ENCODE results near the gene MDH1B.
"Not testable (repeated sequence)": the region's sequence is repeated elsewhere in the genome, so short reads cannot be mapped to it uniquely, and the experiment has no call there.

The MDH1B gene

DNA sequence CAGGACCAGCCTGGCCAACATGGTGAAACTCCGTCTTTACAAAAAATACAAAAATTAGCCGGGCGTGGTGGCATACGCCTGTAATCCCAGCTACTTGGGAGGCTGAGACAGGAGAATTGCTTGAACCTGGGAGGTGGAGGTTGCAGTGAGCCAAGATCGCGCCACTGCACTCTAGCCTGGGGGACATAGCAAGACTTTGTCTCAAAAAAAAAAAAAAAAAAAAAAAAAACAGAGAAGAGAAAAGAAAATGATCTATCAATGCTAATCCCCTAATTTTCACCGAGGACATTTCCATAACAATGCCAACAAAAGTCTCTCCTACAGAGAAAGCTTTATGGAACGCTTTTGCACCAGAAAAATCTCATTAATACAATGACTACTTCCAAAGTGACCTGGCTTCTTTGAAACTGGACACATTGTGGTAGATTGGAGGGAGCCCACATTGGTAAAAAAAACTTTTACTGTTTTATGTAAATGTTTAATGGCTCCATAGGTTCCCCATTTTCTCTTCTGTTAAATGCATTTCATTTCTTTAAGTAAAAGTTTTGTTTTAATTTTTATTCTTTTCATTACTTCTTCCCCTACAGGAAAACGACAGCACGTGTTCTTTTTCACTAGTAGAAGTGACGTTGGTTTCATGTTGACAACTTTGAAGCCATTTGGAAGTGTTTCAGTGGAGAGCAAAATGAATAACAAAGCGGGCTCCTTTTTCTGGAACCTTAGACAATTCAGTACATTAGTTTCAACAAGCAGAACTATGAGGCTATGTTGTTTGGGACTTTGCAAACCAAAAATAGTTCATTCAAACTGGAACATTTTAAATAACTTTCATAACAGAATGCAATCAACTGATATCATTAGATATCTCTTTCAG is 1.2 kb upstream of the MDH1B start:
- no peak for DNase-seq

- DNase-seq, result no peak
Observed at GRCh38 chr2:206764673-206765241, 371 bp downstream of the MDH1B start.

GRCh38 chr2:206756816-206757215 is 8.3 kb downstream of the MDH1B start:
- DNase-seq, result no peak

DNA sequence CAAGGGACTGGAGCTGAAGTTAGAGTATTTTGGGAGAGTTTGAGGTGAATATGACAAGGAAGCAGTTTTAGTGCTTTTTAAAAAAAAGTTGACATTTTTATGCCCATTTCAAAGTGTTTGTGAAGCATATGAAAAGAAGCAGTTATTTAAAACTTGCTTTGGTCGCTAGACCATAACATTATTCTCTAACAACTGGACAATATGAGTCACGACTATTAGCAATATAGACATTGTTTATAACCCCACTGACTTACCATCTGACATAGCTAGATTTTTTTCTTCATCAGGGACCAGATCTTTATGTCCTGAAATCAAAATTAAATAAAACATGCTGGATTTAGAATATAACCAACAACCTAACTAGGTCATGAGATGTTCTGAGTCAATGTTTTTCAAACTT is 24.3 kb downstream of the MDH1B start:
- DNase-seq, result no peak

DNA sequence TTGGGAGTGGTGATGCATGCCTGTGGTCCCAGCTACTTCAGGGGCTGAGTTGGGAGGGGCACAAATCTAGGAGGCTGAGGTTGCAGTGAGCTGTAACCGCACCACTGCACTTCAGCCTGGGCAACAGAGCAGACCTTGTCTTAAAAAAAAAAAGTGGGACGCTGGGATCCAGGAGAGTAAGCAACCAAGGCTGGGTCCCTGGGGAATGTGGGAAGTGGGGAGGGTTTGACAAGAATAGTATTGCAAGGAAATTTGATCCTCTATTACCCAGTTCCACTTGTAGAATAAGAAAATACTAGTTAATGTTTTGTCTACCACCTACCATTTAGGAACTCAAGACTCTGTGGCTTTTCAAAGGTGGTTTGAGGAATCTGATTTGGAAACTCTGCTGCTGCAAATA is 25.9 kb downstream of the MDH1B start:
- DNase-seq, result no peak

DNA sequence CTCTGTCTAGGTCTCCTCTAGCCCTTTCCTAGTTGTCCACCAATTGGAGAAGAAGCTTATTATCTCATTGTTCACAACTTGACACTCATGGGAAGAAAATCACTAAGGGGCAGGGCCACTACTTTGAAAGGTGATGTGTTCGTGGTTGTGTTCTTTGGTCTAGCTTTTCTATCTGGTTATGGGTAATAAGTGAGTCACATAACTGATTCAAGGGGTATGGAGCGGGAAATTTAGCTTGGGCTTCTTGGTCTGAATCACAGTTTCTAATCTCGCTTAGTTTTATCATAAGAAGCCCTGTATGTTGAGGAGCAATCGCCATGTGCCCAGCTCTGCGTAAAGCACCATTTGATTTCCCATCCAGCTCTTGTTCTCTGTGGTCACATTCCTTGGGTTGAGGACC is 28.2 kb downstream of the MDH1B start:
- DNase-seq, result no peak

DNA sequence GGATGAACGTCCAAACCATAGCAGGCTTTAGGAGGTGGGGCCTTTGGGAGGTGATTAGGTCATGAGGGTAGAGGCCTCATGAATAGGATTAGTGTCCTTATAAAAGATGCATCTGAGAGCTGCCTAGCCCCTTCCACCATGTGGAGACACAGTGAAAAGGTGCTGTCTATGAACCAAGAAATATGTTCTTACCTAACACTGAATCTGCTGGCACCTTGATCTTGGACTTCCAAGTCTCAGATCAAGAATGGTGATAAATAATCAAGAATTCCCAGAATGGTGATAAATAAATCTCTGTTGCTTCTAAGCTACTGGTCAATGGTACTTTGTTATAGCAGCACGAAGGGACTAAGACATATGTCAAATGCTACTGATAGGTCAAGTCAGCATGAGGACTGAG is 31.8 kb downstream of the MDH1B start:
- no peak for DNase-seq

GRCh38 chr2:206728277-206729199 is 36.6 kb downstream of the MDH1B start:
- DNase-seq, result no peak

GRCh38 chr2:206727287-206727686 is 37.8 kb downstream of the MDH1B start:
- DNase-seq, result no peak

GRCh38 chr2:206723288-206723687 is 41.8 kb downstream of the MDH1B start:
- no peak for DNase-seq

DNA sequence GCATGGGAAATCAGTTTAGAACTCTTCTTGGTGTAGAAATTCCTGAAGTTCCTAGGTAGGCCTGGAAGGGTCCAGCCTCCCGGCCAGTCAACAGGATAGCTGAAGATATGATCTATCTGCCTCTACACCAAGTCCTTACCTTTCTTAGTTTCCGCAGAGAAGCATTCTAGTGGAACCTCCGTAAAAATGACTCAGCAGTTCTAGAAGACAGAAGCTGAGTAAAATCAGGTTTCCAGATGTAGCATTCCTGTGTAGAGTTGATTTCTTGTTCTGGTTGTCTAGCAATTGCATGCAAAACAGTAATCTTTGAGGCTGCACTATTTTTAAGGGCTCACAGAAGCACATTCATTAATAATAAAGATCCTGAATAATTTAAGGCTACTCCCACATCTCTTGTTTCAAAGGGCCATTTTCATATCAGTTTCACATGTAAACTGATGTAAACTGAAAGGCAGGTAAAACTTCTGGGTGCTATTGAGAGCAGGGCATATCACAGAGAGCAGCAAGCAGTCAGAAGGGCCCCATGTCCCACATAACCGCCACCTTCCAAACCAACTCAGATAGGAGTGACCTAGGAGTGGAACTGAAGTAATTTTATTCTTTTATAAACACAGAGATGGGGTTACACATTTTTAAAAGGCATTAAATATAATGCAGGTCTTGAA is 43.7 kb downstream of the MDH1B start:
- DNase-seq, result no peak

DNA sequence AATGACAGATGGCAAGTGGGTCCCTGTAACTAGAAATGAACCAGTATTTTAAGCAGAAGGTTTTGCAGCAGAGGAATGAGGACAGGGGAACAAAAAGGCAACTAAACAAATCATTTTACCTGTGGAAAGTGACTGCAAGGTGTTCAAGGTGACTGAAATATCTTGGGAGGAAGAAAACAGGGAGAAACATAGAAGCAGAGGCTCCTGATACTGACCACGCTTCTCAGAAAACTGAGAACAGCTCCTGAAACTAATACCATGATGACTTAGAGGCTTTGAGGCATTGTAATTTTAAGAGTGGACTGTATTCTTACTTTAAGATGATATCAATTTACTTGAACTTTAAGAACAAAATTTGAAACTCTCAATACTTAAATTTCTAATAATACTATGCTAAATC is 46.8 kb downstream of the MDH1B start, which contains the start of gene DYTN:
TSS of gene DYTN (minus strand) at position 101 of the 400 bp plus-strand sequence. CDS start 117 bp downstream, outside the sequence.
- no peak for DNase-seq

GRCh38 chr2:206716623-206717022 is 48.5 kb downstream of the MDH1B start:
- no peak for DNase-seq

- DNase-seq, result not testable (repeated sequence)
Observed at GRCh38 chr2:206715183-206715582, 49.9 kb downstream of the MDH1B start.

- no peak for DNase-seq
Observed at GRCh38 chr2:206713746-206714145, 51.4 kb downstream of the MDH1B start.

DNA sequence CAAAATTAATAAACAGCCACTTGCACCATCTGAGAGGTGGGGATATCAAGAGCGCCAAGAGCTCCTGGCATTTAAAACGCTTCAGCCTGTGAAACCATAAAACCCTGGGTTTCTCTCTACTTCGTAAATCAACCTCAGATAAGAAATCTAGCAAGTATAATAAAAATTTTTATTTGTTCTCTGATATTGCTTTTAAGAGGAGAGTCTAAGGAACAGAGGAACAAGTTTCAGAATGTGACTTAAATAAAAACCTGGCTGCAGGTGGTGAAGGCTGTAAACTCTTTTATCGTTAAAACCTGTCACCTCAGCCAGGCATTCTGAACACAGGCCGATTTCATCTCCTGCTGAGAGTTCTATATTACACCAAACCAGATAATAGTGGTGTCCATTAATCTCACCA is 56.8 kb downstream of the MDH1B start:
- DNase-seq, result no peak

- no peak for DNase-seq
Observed at GRCh38 chr2:206707164-206707701, 57.9 kb downstream of the MDH1B start.

DNA sequence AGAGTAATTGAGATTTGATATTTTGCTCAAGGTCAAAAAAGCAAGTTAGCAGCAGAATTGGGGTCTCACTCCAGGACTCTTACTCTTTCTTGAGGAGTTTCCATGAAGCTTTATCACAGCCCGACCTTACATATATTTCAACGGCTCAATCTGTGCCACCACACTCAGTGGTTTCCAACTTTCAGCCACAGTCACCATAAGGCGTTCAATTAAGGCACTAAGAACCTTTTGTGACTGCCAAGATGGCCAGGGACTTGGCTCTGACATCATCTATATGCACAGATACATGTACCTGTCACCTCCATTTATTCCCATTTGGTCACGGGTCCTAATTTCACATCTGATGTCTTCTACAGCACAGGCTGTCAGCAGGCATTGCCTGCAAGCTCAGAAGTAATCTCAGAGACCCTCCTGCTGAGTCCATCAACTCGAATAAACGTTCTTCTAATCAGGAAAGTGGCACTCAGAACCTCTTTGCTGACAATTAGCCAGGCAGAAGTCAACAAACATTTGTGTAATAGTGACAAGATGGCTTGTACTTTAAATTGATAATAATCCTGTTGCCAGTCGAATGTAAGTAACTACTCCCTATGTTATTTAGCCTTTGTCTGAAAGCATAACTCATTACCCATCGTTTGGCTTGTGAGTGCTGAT is 63.0 kb downstream of the MDH1B start:
- DNase-seq, result peak; percentile 5

- DNase-seq, result no peak
Observed at GRCh38 chr2:206700156-206700555, 65.0 kb downstream of the MDH1B start.

GRCh38 chr2:206698811-206699210 is 66.3 kb downstream of the MDH1B start:
- DNase-seq, result no peak

- no peak for DNase-seq
Observed at GRCh38 chr2:206696910-206697309, 68.2 kb downstream of the MDH1B start.
